Osteocyte (in vitro differentiated cells): Measurements from ENCODE around the gene ANKRD17. TPM values are rescaled to one million over a fixed set of nuclear protein-coding genes. Genes with fewer than 3 reads are reported as not detected.

Source experiments
- DNase-seq: peaks from one replicate; pipeline ENCODE4 v3.0.0; 2021; ENCODE audit warnings: mixed read lengths; ENCODE audit not compliant: unreplicated experiment; ENCODE audit errors: extremely low spot score
- H3K27ac Mint-ChIP-seq: one replicate; pipeline ENCODE4 v1.8.0; 2021; ENCODE audit warnings: mild to moderate bottlenecking, mixed read lengths; ENCODE audit not compliant: unreplicated experiment
- H3K27me3 Mint-ChIP-seq: one replicate; pipeline ENCODE4 v1.8.0; 2021; ENCODE audit warnings: mixed read lengths; ENCODE audit not compliant: unreplicated experiment
- H3K36me3 Mint-ChIP-seq: one replicate; pipeline ENCODE4 v1.8.0; 2021; ENCODE audit warnings: mixed read lengths; ENCODE audit not compliant: unreplicated experiment
- H3K4me1 Mint-ChIP-seq: one replicate; pipeline ENCODE4 v1.8.0; 2021; ENCODE audit warnings: mixed read lengths; ENCODE audit not compliant: unreplicated experiment
- H3K4me3 Mint-ChIP-seq: one replicate; pipeline ENCODE4 v1.8.0; 2021; ENCODE audit warnings: mild to moderate bottlenecking, moderate library complexity, mixed read lengths; ENCODE audit not compliant: unreplicated experiment
- H3K9me3 Mint-ChIP-seq: one replicate; pipeline ENCODE4 v1.8.0; 2021; ENCODE audit warnings: mixed read lengths; ENCODE audit not compliant: unreplicated experiment
- total RNA-seq: library from RNA; stranded (reverse); gene quantifications from 2 replicates; pipeline ENCODE4 v1.2.1, GENCODE V29; 2021
- TF ChIP-seq, protein P1 (sequence below): fragments of 200-600 bp; sonication (generic); IDR thresholded peaks from 2 replicates; pipeline ENCODE4 v1.5.0; 2021; ENCODE audit warnings: antibody characterized with exemption, mild to moderate bottlenecking, moderate library complexity

ANKRD17 gene
- total RNA-seq, 1 donor from 2014 or later, result 76.0 TPM

DNA sequence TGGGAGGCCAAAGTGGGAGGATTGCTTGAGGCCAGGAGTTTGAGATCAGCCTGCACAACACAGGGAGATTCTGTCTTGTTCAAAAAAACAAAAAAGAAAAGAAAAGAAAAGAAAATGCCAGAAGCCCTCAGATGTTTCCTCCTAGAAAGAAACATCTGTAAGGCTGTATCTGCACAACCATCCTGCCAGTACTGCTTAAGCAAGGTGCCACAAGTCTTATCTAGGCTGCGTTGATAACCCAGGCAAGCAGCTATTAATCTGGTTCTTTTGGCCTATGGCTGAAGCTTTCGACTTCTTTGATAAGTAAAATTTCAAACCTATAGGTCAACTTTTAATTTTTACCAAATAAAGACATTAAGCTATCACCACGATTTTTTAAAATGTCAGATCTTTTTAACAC, 192.2 kb downstream of the ANKRD17 start:
- H3K36me3 Mint-ChIP-seq, result peaks cover 25% of the 10 kb centered on the region
- H3K27ac Mint-ChIP-seq, result peak overlapping the region; percentile 16
- H3K27me3 Mint-ChIP-seq, result no peaks in the 10 kb centered on the region
- H3K4me1 Mint-ChIP-seq, result peaks cover 24% of the 10 kb centered on the region
- no peaks in the 10 kb centered on the region for H3K9me3 Mint-ChIP-seq
- TF ChIP-seq, protein P1, sequence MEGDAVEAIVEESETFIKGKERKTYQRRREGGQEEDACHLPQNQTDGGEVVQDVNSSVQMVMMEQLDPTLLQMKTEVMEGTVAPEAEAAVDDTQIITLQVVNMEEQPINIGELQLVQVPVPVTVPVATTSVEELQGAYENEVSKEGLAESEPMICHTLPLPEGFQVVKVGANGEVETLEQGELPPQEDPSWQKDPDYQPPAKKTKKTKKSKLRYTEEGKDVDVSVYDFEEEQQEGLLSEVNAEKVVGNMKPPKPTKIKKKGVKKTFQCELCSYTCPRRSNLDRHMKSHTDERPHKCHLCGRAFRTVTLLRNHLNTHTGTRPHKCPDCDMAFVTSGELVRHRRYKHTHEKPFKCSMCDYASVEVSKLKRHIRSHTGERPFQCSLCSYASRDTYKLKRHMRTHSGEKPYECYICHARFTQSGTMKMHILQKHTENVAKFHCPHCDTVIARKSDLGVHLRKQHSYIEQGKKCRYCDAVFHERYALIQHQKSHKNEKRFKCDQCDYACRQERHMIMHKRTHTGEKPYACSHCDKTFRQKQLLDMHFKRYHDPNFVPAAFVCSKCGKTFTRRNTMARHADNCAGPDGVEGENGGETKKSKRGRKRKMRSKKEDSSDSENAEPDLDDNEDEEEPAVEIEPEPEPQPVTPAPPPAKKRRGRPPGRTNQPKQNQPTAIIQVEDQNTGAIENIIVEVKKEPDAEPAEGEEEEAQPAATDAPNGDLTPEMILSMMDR, result no peak
- DNase-seq, result no peak
- H3K4me3 Mint-ChIP-seq, result no peak overlapping the region

DNA sequence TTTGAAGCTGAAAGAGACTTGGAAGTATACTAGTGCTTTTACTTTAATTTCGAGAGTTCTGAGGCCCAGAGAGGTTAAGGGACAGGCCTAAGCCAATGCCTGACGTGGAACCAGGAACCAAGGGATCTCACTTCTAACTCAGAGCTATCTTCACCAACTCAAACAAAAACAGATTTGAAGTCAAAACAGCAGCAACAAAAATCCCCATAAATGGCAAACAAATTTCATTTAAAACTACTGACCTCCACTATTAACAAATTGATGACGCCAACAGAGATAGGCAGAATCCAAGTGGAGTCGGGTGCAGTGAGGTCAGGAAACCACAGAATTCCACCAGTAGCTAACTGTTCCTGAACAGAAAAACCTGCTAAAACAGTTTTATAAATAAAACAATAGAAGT, 194.1 kb downstream of the ANKRD17 start:
- H3K9me3 Mint-ChIP-seq, result no peaks in the 10 kb centered on the region

DNA sequence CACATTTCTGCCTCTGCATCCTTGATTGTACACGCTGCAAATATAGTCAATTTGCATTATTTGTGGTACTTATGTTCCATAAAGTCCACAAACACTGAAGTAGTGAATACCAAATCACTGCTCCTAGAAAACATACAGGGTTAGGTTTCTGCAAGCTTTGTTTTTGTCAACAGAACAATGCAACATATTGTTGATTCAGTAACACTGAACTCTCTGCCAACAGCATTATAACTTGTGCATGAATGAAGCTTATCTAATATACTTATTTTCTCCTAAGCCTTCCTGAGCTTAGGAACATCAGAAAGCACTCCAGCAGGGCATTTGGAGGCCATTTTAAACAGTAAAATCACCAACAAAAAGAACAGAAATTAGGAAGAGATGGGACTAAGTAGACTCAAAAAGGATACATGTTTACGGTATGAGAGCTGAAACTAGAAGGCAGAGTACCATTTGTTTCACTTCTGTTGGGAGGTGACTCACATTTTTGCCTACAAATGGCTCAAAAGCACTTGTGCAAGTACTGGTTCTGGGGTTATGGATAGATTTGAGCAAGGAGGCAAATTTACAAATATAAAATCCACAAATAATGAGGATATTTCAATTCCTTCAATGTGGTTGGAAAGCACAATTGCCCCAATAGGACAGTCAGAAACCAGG, 203.2 kb downstream of the ANKRD17 start:
- TF ChIP-seq, protein P1, result no peak
- H3K27ac Mint-ChIP-seq, result no peak overlapping the region
- DNase-seq, result no peak

More for the DNA sequence above, 194.1 kb downstream of the ANKRD17 start:
- peaks cover 34% of the 10 kb centered on the region for H3K36me3 Mint-ChIP-seq
- TF ChIP-seq, protein P1, result no peak
- peaks cover 18% of the 10 kb centered on the region for H3K4me1 Mint-ChIP-seq
- H3K27me3 Mint-ChIP-seq, result no peaks in the 10 kb centered on the region
- no peak overlapping the region for H3K27ac Mint-ChIP-seq
- H3K4me3 Mint-ChIP-seq, result no peak overlapping the region
- no peak for DNase-seq

DNA sequence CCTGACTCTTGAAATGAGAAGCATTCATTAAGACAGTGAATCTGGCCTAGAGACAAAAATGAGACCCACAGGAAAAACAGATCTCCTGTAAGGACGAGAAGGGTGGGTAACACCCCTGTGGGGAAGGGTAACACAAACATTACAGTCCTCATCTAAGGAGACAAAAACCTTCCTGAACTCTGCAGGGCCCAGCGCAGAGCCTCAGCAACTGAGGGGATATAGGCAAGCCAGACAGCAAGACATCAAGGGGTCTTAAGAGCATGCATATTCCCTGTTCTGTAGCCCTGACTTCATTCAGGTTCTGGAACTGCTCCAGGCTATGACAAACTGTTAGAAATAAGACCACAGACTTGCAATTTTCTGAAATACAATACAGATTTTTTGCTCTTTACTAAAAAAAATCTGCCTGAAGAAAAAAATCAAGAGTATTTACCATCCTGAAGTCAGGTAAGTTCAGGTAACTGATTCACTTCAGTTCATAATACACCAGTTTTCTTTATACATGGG, 204.6 kb downstream of the ANKRD17 start:
- no peak for DNase-seq
- H3K36me3 Mint-ChIP-seq, result peaks cover 25% of the 10 kb centered on the region
- no peaks in the 10 kb centered on the region for H3K9me3 Mint-ChIP-seq
- no peak overlapping the region for H3K4me3 Mint-ChIP-seq
- TF ChIP-seq, protein P1, result no peak
- H3K27ac Mint-ChIP-seq, result no peak overlapping the region
- no peaks in the 10 kb centered on the region for H3K27me3 Mint-ChIP-seq
- H3K4me1 Mint-ChIP-seq, result no peaks in the 10 kb centered on the region

More for the DNA sequence above, 203.2 kb downstream of the ANKRD17 start:
- Mint-ChIP-seq H3K27me3 (no peaks in the 10 kb centered on the region), H3K36me3 (peaks cover 32% of the 10 kb centered on the region), H3K4me1 (no peaks in the 10 kb centered on the region), H3K9me3 (no peaks in the 10 kb centered on the region), H3K4me3 (no peak overlapping the region)

DNA sequence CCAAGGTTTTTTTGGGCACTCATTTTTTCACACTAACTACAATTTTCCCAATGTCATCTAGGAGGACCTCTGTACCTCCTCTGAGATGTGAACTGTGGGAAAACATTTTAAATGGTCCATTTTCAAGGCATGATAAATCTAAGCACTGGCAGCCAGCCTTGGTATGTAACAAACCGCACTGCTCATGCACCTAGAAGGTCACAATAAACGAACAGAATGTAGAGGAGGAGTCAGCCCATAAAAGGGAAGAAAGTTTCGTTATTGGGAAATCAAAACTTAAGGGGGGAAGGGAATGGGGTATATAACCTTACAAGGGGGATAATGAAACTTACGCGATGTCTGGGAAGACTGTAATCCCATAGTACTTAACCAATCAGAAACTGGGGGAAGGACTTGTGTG, 205.5 kb downstream of the ANKRD17 start:
- Mint-ChIP-seq H3K4me1 (no peaks in the 10 kb centered on the region), H3K27ac (no peak overlapping the region), H3K4me3 (no peak overlapping the region), H3K27me3 (no peaks in the 10 kb centered on the region), H3K9me3 (no peaks in the 10 kb centered on the region), H3K36me3 (peaks cover 18% of the 10 kb centered on the region)
- DNase-seq, result no peak
- TF ChIP-seq, protein P1, result no peak
